ENCODE results near the gene CELF4.

- TF ChIP-seq, protein P1, sequence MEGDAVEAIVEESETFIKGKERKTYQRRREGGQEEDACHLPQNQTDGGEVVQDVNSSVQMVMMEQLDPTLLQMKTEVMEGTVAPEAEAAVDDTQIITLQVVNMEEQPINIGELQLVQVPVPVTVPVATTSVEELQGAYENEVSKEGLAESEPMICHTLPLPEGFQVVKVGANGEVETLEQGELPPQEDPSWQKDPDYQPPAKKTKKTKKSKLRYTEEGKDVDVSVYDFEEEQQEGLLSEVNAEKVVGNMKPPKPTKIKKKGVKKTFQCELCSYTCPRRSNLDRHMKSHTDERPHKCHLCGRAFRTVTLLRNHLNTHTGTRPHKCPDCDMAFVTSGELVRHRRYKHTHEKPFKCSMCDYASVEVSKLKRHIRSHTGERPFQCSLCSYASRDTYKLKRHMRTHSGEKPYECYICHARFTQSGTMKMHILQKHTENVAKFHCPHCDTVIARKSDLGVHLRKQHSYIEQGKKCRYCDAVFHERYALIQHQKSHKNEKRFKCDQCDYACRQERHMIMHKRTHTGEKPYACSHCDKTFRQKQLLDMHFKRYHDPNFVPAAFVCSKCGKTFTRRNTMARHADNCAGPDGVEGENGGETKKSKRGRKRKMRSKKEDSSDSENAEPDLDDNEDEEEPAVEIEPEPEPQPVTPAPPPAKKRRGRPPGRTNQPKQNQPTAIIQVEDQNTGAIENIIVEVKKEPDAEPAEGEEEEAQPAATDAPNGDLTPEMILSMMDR (IDR thresholded peaks at IDR 0.05), result no peak
- no peak for TF ChIP-seq POLR2AphosphoS5 (IDR thresholded peaks at IDR 0.05)
Measured at GRCh38 chr18:37429791-37430190, 135.8 kb downstream of the CELF4 start.

All from upper lobe of left lung (tissue), 4 donors.